ENCODE data around the gene POLD2. TPM values are rescaled to one million over a fixed set of nuclear protein-coding genes. Genes with fewer than 3 reads are reported as not detected.
A peak's percentile ranks its signal among the peaks of the same experiment; 100 is the strongest.

The POLD2 gene
- total and polyA plus RNA-seq, 2 experiments from 2014 or later: 100 to 164 TPM

DNA sequence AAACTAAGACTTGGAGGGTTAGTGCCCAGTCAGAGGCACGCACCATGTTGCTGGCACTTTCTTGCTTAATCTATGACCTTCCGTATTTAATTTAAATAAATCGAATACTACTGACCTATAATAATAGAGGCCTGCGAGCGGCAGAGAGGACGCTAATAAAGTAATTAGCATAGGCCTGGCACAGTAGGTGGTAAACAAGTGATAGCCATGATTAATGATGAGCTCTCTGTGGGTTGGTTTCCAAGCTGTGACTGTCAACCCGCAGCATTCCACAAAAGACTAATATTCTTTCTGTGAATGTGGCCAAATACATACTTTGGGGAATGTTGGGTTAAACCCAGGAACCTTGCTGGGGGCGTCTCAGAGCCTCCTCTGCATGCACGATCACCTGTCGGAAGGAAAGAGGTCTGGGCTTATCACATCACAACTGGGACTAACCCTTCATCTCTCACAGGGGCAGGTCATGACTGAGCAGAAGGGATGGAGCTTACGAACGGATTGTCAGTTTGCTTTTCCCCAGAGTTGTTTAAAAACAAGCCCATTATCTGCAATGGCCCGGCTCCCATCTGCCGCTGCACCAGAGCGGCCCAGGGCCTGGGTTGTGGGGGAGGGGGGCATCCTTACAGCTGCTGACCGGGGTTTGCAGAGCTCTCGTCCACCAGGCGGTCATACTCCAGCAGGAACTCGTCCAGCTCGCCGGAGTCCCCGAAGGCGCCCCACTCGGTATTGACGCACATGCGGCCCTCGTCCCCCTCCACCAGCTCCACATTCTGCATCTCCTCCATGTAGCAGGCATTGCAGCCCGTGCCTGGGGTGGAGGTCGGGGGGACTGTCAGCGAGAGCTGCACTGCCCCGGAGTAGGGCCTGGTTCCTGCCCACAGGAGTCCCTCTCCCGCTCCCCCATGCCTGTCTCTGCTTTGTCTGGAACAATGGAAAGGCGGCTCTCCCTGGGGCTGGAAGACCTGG, 24.0 kb upstream of the POLD2 start:
- in situ Hi-C loops (cut with MboI): no loop called here
- TF ChIP-seq EZH2phosphoT487 (IDR thresholded peaks at IDR 0.05; ENCODE audit: insufficient read depth, low read depth) (no peak), EZH2 (IDR thresholded peaks at IDR 0.05; ENCODE audit: insufficient read depth, poor library complexity, severe bottlenecking) (no peak)
- no peak overlapping the region for H3K9ac ChIP-seq
- no peaks in the 10 kb centered on the region for H4K20me1 ChIP-seq (ENCODE audit: insufficient read depth)
- H3K79me2 ChIP-seq (ENCODE audit: insufficient read depth): no peaks in the 10 kb centered on the region
- WGBS, 2 experiments (ENCODE audit: low coverage in 1 of 2, low lambda C conversion rate in 2 of 2, missing lambda C conversion rate in 2 of 2): 76 to 83% methylated on average over 29 to 33 of the region's 33 CpGs
- no peaks in the 10 kb centered on the region for H3K27me3 ChIP-seq (replicated peaks; ENCODE audit: insufficient read depth)
- no peaks in the 10 kb centered on the region for H3K4me1 ChIP-seq (ENCODE audit: insufficient read depth)
- H3F3A ChIP-seq (ENCODE audit: insufficient read depth): 0 out of 2 replicates have a peak, but pooled peaks cover 11% of the 10 kb centered on the region
- H3K4me3 ChIP-seq: no peak overlapping the region
- no peak overlapping the region for H3K27ac ChIP-seq
- no peak overlapping the region for H3K4me2 ChIP-seq (ENCODE audit: unreplicated experiment)
- DNase-seq: no peak
- H3K9me3 ChIP-seq (ENCODE audit: low read depth): no peaks in the 10 kb centered on the region
- H3K9me2 ChIP-seq (ENCODE audit: insufficient read depth): no peaks in the 10 kb centered on the region
- no peak overlapping the region for H2AFZ ChIP-seq
- H3K36me3 ChIP-seq (ENCODE audit: low read depth): no peaks in the 10 kb centered on the region

DNA sequence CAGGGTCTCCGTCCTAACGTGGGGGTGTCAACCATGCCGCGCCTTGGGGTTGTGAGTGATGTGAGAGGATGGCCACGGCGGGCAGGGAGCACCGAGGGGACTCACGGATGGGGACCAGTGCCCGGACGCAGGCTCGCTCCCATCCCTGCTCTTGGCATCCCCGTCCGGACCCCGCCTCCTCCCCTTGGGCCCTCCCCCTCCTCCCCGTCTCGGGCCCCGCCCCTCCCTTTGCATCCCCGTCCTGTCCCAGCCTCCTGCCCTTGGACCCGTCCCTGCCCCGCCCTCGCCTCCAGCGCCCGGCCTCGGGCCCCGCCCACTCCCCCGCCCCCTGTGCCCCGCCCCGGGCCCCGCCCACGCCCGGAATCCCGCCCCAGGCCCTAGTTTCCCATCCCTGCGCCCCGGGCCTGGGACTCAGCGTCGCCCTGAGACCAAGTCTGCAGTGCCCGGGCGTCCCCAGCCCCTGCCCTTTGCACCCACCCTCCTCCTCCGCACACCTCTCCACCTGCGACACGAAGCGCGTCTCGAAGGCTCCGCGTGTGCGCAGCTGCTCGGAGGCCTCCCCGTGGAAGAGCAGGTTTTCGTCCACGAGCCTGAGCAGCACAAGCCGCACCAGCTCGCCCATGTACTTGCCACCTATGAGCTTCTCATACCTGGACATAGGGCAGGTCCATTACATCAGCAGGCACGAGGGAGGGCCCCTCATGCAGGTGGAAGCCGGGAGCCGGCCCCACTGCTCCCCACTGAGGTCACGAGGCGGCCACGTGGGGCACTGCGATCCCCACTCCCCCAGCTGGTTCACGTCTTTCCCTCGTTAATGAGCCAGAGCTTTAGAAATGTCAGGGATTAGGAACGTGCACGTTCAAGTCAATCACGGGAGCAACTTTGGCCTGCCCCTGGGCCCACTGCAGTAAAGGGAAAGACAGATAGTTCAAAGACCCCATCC, 22.9 kb upstream of the POLD2 start:
- no peaks in the 10 kb centered on the region for H3K9me2 ChIP-seq (ENCODE audit: insufficient read depth)
- H2AFZ ChIP-seq: peak overlapping the region; percentile 73; the same call in 1 of the 2 replicates
- TF ChIP-seq EZH2phosphoT487 (IDR thresholded peaks at IDR 0.05; ENCODE audit: insufficient read depth, low read depth) (no peak), EZH2 (IDR thresholded peaks at IDR 0.05; ENCODE audit: insufficient read depth, poor library complexity, severe bottlenecking) (no peak)
- in situ Hi-C loops (cut with MboI): no loop called here
- H3K4me1 ChIP-seq (ENCODE audit: insufficient read depth): no peaks in the 10 kb centered on the region
- no peaks in the 10 kb centered on the region for H3K79me2 ChIP-seq (ENCODE audit: insufficient read depth)
- H3K27me3 ChIP-seq (replicated peaks; ENCODE audit: insufficient read depth): no peaks in the 10 kb centered on the region
- 0 out of 2 replicates have a peak, but pooled peaks cover 11% of the 10 kb centered on the region for H3F3A ChIP-seq (ENCODE audit: insufficient read depth)
- peak overlapping the region; percentile 61 for H3K4me3 ChIP-seq
- H3K4me2 ChIP-seq (ENCODE audit: unreplicated experiment): peak overlapping the region; percentile 74
- H3K9ac ChIP-seq: no peak overlapping the region
- no peaks in the 10 kb centered on the region for H4K20me1 ChIP-seq (ENCODE audit: insufficient read depth)
- DNase-seq: peak; percentile 71
- no peak overlapping the region for H3K27ac ChIP-seq
- no peaks in the 10 kb centered on the region for H3K36me3 ChIP-seq (ENCODE audit: low read depth)
- H3K9me3 ChIP-seq (ENCODE audit: low read depth): no peaks in the 10 kb centered on the region
- WGBS, 2 experiments (ENCODE audit: low coverage in 1 of 2, low lambda C conversion rate in 2 of 2, missing lambda C conversion rate in 2 of 2): 16 to 19% methylated on average over 40 to 65 of the region's 65 CpGs

DNA sequence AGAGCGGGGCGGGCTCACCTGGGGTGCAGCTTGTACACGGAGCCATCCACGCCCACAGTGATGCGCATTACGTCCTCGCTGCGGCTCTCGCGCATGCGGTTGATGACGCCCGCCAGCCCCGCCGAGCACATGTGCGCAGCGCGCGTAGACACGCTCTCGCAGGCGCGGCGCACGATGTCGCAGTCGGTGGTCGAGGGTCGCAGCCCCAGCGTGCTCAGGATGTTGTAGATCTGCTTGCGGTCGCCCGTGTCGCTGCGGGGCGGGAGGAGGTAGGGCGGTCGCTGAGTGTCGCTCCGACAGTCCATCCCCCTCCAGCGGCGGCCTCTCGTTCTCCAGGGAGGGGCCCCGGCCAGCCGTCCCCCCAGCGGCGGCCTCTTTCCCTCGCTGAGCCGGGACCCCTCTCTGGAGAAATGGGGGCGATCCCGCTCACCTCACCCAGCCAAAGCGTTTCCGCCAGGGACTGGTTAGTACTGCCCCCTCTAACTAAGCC, 22.2 kb upstream of the POLD2 start:
- WGBS, 2 experiments (ENCODE audit: low coverage in 1 of 2, low lambda C conversion rate in 2 of 2, missing lambda C conversion rate in 2 of 2): 35 to 39% methylated on average over 45 to 50 of the region's 53 CpGs
- H3K4me3 ChIP-seq: peak overlapping the region; percentile 61
- H3K36me3 ChIP-seq (ENCODE audit: low read depth): no peaks in the 10 kb centered on the region
- no peak for DNase-seq
- H3F3A ChIP-seq (ENCODE audit: insufficient read depth): 0 out of 2 replicates have a peak, but pooled peaks cover 11% of the 10 kb centered on the region
- H2AFZ ChIP-seq: peak overlapping the region; percentile 73; the same call in 1 of the 2 replicates
- in situ Hi-C loops (cut with MboI): no loop called here
- no peaks in the 10 kb centered on the region for H3K9me3 ChIP-seq (ENCODE audit: low read depth)
- H3K27me3 ChIP-seq (replicated peaks; ENCODE audit: insufficient read depth): no peaks in the 10 kb centered on the region
- peak overlapping the region; percentile 74 for H3K4me2 ChIP-seq (ENCODE audit: unreplicated experiment)
- H3K27ac ChIP-seq: no peak overlapping the region
- no peaks in the 10 kb centered on the region for H3K79me2 ChIP-seq (ENCODE audit: insufficient read depth)
- H4K20me1 ChIP-seq (ENCODE audit: insufficient read depth): no peaks in the 10 kb centered on the region
- H3K9ac ChIP-seq: no peak overlapping the region
- no peaks in the 10 kb centered on the region for H3K4me1 ChIP-seq (ENCODE audit: insufficient read depth)
- TF ChIP-seq EZH2 (IDR thresholded peaks at IDR 0.05; ENCODE audit: insufficient read depth, poor library complexity, severe bottlenecking) (no peak), EZH2phosphoT487 (IDR thresholded peaks at IDR 0.05; ENCODE audit: insufficient read depth, low read depth) (no peak)
- H3K9me2 ChIP-seq (ENCODE audit: insufficient read depth): no peaks in the 10 kb centered on the region

DNA sequence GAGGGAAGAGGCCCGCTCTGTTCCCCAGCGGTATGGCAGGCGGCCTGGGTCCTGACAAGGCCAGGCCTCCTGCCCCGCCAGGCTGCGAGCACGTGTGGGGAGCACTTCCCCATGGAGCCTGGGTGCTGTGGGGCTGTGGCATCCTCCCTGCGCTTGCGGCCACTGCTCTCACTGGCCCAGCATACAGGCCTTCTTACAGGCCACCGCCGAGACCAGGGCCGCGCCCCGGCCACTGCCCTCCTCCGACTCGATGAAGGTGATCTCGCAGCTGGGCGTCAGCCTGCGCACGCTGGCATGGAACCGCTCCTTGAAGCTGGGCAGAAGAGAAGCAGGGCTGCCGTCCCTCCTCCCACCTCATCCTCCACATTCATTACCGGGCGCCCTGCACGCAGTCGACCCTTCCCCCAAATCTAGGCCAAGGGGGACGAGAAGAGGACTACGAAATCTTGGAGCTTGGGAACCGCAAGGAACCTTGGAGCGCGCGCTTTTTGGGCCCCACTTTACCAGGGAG, 21.7 kb upstream of the POLD2 start:
- no peak overlapping the region for H2AFZ ChIP-seq
- no peak for TF ChIP-seq EZH2 (IDR thresholded peaks at IDR 0.05; ENCODE audit: insufficient read depth, poor library complexity, severe bottlenecking)
- no peak for TF ChIP-seq EZH2phosphoT487 (IDR thresholded peaks at IDR 0.05; ENCODE audit: insufficient read depth, low read depth)
- in situ Hi-C loops (cut with MboI): no loop called here
- no peak overlapping the region for H3K9ac ChIP-seq
- H3K4me2 ChIP-seq (ENCODE audit: unreplicated experiment): no peak overlapping the region
- no peaks in the 10 kb centered on the region for H3K36me3 ChIP-seq (ENCODE audit: low read depth)
- no peak overlapping the region for H3K4me3 ChIP-seq
- no peaks in the 10 kb centered on the region for H3K79me2 ChIP-seq (ENCODE audit: insufficient read depth)
- no peaks in the 10 kb centered on the region for H3K27me3 ChIP-seq (replicated peaks; ENCODE audit: insufficient read depth)
- no peaks in the 10 kb centered on the region for H3K9me3 ChIP-seq (ENCODE audit: low read depth)
- 92 to 93% methylated on average over 26 to 30 of the region's 31 CpGs for WGBS, 2 experiments (ENCODE audit: low coverage in 1 of 2, low lambda C conversion rate in 2 of 2, missing lambda C conversion rate in 2 of 2)
- 0 out of 2 replicates have a peak, but pooled peaks cover 11% of the 10 kb centered on the region for H3F3A ChIP-seq (ENCODE audit: insufficient read depth)
- H3K9me2 ChIP-seq (ENCODE audit: insufficient read depth): no peaks in the 10 kb centered on the region
- no peaks in the 10 kb centered on the region for H3K4me1 ChIP-seq (ENCODE audit: insufficient read depth)
- DNase-seq: no peak
- no peaks in the 10 kb centered on the region for H4K20me1 ChIP-seq (ENCODE audit: insufficient read depth)
- H3K27ac ChIP-seq: no peak overlapping the region

Data from GM23248 (cell line).